DOHH2 (cell line): Measurements from ENCODE around the gene TMED7.

ENCODE experiments used
- EZH2phosphoT487 ChIP-seq: fragments of 200-600 bp; sonication (generic); IDR thresholded peaks from 2 replicates; pipeline ENCODE4 v1.6.1; 2017; ENCODE audit warnings: borderline replicate concordance, mild to moderate bottlenecking, antibody characterized with exemption, low read length, moderate library complexity, mixed read lengths
- TF ChIP-seq, protein P1 (sequence below): fragments of 200-600 bp; sonication (generic); IDR thresholded peaks from one replicate; pipeline ENCODE4 v1.5.1; 2014; ENCODE audit warnings: antibody characterized with exemption, mild to moderate bottlenecking, low read depth, low read length; ENCODE audit not compliant: poor library complexity, severe bottlenecking

DNA sequence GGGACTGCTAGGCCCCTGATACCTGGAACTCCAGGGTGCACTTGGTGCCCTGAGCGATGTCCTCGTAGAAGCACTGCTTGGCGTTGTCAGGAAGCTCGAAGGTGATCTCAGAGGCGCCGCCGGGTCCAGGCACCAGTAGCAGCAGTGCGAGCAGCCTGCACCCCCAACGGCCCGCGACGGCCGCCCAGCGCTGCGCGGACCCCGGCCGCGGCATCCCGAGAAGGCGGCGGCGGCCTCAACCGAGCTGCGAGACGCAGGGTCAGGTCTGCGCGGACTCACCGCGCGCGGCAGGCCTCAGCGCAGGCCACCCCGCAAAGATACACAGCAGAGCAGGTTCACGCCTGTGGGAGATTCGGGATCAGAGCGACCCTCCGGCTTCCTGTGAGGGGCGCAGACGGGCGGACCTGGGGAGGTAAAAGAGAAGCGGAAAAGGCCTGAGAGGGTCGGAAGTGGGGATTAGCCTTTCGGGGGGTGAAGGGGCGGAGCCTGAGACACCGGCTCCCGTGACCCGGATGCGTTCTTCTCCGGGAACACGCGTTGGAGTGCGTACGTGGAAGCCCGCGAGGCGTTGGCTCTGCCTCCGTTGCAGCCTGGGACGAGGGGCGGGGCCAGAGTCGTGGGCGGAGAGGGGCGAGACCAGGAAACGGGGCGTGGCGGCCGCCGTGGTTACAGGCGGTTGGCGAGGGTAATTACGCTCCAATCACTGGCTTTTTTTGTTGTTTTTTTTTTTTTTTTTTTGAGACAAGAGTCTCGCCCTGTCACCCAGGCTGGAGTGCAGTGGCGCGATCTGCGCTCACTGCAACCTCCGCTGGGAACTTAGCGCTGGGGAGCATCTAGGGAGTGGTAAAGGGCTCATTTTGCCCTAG, at the start of gene TMED7:
- TF ChIP-seq, protein P1, sequence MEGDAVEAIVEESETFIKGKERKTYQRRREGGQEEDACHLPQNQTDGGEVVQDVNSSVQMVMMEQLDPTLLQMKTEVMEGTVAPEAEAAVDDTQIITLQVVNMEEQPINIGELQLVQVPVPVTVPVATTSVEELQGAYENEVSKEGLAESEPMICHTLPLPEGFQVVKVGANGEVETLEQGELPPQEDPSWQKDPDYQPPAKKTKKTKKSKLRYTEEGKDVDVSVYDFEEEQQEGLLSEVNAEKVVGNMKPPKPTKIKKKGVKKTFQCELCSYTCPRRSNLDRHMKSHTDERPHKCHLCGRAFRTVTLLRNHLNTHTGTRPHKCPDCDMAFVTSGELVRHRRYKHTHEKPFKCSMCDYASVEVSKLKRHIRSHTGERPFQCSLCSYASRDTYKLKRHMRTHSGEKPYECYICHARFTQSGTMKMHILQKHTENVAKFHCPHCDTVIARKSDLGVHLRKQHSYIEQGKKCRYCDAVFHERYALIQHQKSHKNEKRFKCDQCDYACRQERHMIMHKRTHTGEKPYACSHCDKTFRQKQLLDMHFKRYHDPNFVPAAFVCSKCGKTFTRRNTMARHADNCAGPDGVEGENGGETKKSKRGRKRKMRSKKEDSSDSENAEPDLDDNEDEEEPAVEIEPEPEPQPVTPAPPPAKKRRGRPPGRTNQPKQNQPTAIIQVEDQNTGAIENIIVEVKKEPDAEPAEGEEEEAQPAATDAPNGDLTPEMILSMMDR, result no peak
- no peak for TF ChIP-seq EZH2phosphoT487
